Measurements from ENCODE around the gene TBC1D1. TPM values are rescaled to one million over a fixed set of nuclear protein-coding genes. Genes with fewer than 3 reads are reported as not detected.

TBC1D1 gene
- total RNA-seq, 1 experiment from 2014 or later: 89.0 TPM

DNA sequence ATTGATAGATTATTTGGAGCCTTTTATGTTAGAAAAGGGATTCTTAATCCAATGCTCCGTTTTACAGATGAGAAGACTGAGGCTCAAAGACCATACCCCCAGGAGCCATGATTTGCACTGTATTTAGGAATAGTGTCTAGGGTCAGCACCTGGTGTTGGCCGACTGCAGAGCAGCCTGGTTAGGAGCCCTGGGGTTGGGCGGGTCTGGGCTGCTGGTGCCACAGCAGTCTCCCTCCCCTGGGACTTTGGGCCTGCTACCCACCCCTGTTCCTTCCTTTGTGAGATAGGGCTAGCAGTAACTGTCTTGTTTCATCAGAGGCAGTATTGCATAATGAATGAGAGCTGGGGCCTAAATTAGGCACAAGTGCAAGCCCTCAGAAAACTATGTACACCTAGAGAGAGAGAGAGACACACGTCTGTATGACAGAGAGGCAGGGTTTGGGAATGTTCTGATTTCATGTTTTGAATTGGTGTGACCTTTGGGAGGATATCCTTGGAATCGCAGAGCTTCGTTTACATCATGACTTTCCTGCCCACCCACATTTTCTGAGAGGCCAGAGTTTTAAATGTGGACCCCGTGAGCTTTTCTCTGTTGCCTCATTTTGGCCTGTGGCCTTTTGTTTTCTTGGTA is 181.0 kb downstream of the TBC1D1 start:
- TF ChIP-seq, protein P1, sequence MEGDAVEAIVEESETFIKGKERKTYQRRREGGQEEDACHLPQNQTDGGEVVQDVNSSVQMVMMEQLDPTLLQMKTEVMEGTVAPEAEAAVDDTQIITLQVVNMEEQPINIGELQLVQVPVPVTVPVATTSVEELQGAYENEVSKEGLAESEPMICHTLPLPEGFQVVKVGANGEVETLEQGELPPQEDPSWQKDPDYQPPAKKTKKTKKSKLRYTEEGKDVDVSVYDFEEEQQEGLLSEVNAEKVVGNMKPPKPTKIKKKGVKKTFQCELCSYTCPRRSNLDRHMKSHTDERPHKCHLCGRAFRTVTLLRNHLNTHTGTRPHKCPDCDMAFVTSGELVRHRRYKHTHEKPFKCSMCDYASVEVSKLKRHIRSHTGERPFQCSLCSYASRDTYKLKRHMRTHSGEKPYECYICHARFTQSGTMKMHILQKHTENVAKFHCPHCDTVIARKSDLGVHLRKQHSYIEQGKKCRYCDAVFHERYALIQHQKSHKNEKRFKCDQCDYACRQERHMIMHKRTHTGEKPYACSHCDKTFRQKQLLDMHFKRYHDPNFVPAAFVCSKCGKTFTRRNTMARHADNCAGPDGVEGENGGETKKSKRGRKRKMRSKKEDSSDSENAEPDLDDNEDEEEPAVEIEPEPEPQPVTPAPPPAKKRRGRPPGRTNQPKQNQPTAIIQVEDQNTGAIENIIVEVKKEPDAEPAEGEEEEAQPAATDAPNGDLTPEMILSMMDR (conservative IDR thresholded peaks at IDR 0.05; ENCODE audit: low read depth, low read length): no peak
- TF ChIP-seq EZH2 (IDR thresholded peaks at IDR 0.05; ENCODE audit: low read length, unreplicated experiment) (no peak), EZH2phosphoT487 (IDR thresholded peaks at IDR 0.05; ENCODE audit: borderline replicate concordance, low read length) (no peak)
- ChIA-PET POLR2A (ENCODE audit: unreplicated experiment) (no interaction called here), CTCF (no interaction called here)
- intact Hi-C loops (cut with micrococcal nuclease): no loop called here
- Histone ChIP-seq H3K27ac (ENCODE audit: low read length) (no peak overlapping the region), H3K4me1 (ENCODE audit: insufficient read depth, low read length) (peaks cover 6% of the 10 kb centered on the region), H3K4me3 (ENCODE audit: low read length) (no peak overlapping the region), H3K27me3 (ENCODE audit: low read length) (no peaks in the 10 kb centered on the region), H3K9me3 (ENCODE audit: low read length) (no peaks in the 10 kb centered on the region), H3K9ac (ENCODE audit: low read length) (no peak overlapping the region), H3F3A (ENCODE audit: low read length, unreplicated experiment) (no peaks in the 10 kb centered on the region), H3K79me2 (ENCODE audit: low read length) (no peaks in the 10 kb centered on the region), H3K4me2 (ENCODE audit: low read length) (no peak overlapping the region), H3K36me3 (ENCODE audit: low read depth, low read length) (no peaks in the 10 kb centered on the region), H4K20me1 (ENCODE audit: low read length) (no peaks in the 10 kb centered on the region), H3K9me2 (replicated peaks; ENCODE audit: low read length) (no peaks in the 10 kb centered on the region), H2AFZ (ENCODE audit: low read length) (no peak overlapping the region)
- DNase-seq: no peak
- no peak for ATAC-seq
- no TSS peak for BruUV-seq (replicated peaks)

DNA sequence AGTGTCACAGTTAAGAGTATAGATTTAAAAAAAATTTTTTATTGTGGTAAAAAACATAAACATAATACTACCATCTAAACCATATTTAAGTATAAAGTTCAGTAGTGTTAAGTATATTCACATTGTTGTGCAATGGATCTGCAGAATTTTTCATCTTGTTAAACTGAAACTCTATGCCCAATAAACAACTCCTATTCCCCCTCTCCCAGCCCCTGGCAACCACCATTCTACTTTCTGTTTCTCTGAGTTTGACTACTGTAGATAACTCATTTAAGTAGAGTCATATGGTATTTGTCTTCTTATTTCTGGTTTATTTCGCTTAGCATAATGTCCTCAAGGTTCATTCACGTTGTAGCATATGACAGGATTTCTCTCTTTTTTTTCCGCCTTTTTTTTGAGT is 181.7 kb downstream of the TBC1D1 start:
- Histone ChIP-seq H3K9me2 (replicated peaks; ENCODE audit: low read length) (no peaks in the 10 kb centered on the region), H3K27me3 (ENCODE audit: low read length) (no peaks in the 10 kb centered on the region), H3K9ac (ENCODE audit: low read length) (no peak overlapping the region), H3K4me3 (ENCODE audit: low read length) (no peak overlapping the region), H2AFZ (ENCODE audit: low read length) (no peak overlapping the region), H3K4me2 (ENCODE audit: low read length) (no peak overlapping the region), H3K9me3 (ENCODE audit: low read length) (no peaks in the 10 kb centered on the region), H3K4me1 (ENCODE audit: insufficient read depth, low read length) (peaks cover 6% of the 10 kb centered on the region), H3K36me3 (ENCODE audit: low read depth, low read length) (no peaks in the 10 kb centered on the region), H3K27ac (ENCODE audit: low read length) (no peak overlapping the region), H4K20me1 (ENCODE audit: low read length) (no peaks in the 10 kb centered on the region), H3K79me2 (ENCODE audit: low read length) (no peaks in the 10 kb centered on the region), H3F3A (ENCODE audit: low read length, unreplicated experiment) (no peaks in the 10 kb centered on the region)
- ChIA-PET CTCF (no interaction called here), POLR2A (ENCODE audit: unreplicated experiment) (no interaction called here)
- TF ChIP-seq, protein P1 (conservative IDR thresholded peaks at IDR 0.05; ENCODE audit: low read depth, low read length): no peak
- TF ChIP-seq EZH2phosphoT487 (IDR thresholded peaks at IDR 0.05; ENCODE audit: borderline replicate concordance, low read length): no peak
- TF ChIP-seq EZH2 (IDR thresholded peaks at IDR 0.05; ENCODE audit: low read length, unreplicated experiment): no peak
- DNase-seq (no peak), ATAC-seq (no peak)
- no TSS peak for BruUV-seq (replicated peaks)
- intact Hi-C loops (cut with micrococcal nuclease): no loop called here

DNA sequence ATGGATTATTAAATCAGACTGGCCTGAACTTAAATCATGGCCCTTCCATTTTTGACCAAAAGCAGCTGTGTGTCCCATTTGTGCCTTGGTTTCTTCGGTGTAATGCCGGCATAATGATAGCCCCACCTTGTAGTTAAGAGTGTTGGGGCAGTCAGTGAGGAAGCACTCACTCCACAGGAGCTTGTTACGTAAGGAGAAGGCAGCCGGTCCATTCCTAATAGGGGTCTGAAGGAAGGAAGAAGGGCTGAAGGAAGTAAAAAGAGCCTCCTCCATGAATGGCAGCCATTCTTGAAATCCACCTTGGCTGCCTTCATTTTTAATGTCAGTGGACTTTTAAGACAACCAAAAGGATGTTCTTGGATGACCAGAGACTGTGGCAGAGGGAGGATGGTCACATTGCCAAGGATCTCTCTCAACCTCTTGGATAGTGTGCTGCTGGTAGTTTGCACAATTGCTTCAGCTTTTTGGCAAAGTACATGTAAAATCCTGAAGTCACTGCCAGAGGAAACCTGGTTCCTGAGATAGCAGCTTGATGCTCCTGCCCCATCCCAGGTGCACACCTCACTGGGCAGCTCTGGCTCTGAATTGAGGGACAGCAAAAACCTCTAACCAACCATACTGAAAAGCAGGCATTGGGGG is 182.8 kb downstream of the TBC1D1 start:
- intact Hi-C loops (cut with micrococcal nuclease): no loop called here
- H3K9ac ChIP-seq (ENCODE audit: low read length): no peak overlapping the region
- H2AFZ ChIP-seq (ENCODE audit: low read length): no peak overlapping the region
- no peak for ATAC-seq
- no peak overlapping the region for H3K4me3 ChIP-seq (ENCODE audit: low read length)
- no peak overlapping the region for H3K27ac ChIP-seq (ENCODE audit: low read length)
- H3K9me3 ChIP-seq (ENCODE audit: low read length): no peaks in the 10 kb centered on the region
- no peaks in the 10 kb centered on the region for H3K36me3 ChIP-seq (ENCODE audit: low read depth, low read length)
- no peaks in the 10 kb centered on the region for H3K27me3 ChIP-seq (ENCODE audit: low read length)
- H3K4me2 ChIP-seq (ENCODE audit: low read length): no peak overlapping the region
- no peaks in the 10 kb centered on the region for H3F3A ChIP-seq (ENCODE audit: low read length, unreplicated experiment)
- H3K9me2 ChIP-seq (replicated peaks; ENCODE audit: low read length): no peaks in the 10 kb centered on the region
- POLR2A ChIA-PET (ENCODE audit: unreplicated experiment): no interaction called here
- no TSS peak for BruUV-seq (replicated peaks)
- H4K20me1 ChIP-seq (ENCODE audit: low read length): no peaks in the 10 kb centered on the region
- CTCF ChIA-PET: no interaction called here
- no peaks in the 10 kb centered on the region for H3K79me2 ChIP-seq (ENCODE audit: low read length)
- TF ChIP-seq EZH2 (IDR thresholded peaks at IDR 0.05; ENCODE audit: low read length, unreplicated experiment) (no peak), EZH2phosphoT487 (IDR thresholded peaks at IDR 0.05; ENCODE audit: borderline replicate concordance, low read length) (no peak)
- TF ChIP-seq, protein P1 (conservative IDR thresholded peaks at IDR 0.05; ENCODE audit: low read depth, low read length): no peak
- H3K4me1 ChIP-seq (ENCODE audit: insufficient read depth, low read length): peaks cover 11% of the 10 kb centered on the region
- DNase-seq: no peak

All from PC-3 (cell line).